Calu3 (cell line): ENCODE measurements around the gene TACO1. TPM values are rescaled to one million over a fixed set of nuclear protein-coding genes. Genes with fewer than 3 reads are reported as not detected.

ENCODE experiments used
- BruUV-seq: library from RNA; stranded (reverse); fragments of 400-500 nt; replicated peaks from 2 replicates; lab custom pipeline; 2021; lab: Mats Ljungman, UMichigan
- CTCF ChIA-PET: fragments of 300-600 bp; sonication (Branson Sonifier 250); formaldehyde crosslinking; loops from one replicate; lab custom pipeline; 2022; ENCODE audit warnings: antibody characterized with exemption; lab: Charles Lee
- DNase-seq: peaks from one replicate; pipeline ENCODE4 v3.0.0; 2022
- H3K27ac Mint-ChIP-seq: one replicate; pipeline ENCODE4 v1.8.0; 2022; ENCODE audit warnings: mixed read lengths; ENCODE audit not compliant: unreplicated experiment
- H3K27me3 Mint-ChIP-seq: one replicate; pipeline ENCODE4 v1.8.0; 2022; ENCODE audit warnings: mixed read lengths; ENCODE audit not compliant: unreplicated experiment
- H3K36me3 Mint-ChIP-seq: one replicate; pipeline ENCODE4 v1.8.0; 2022; ENCODE audit warnings: mild to moderate bottlenecking, moderate library complexity, mixed read lengths; ENCODE audit not compliant: insufficient read depth, unreplicated experiment
- H3K4me1 Mint-ChIP-seq: one replicate; pipeline ENCODE4 v1.8.0; 2022; ENCODE audit warnings: mild to moderate bottlenecking, low read depth, mixed read lengths; ENCODE audit not compliant: unreplicated experiment
- H3K4me3 Mint-ChIP-seq: one replicate; pipeline ENCODE4 v1.8.0; 2022; ENCODE audit warnings: mild to moderate bottlenecking, low read depth, moderate library complexity, mixed read lengths; ENCODE audit not compliant: unreplicated experiment
- H3K9me3 Mint-ChIP-seq: one replicate; pipeline ENCODE4 v1.8.0; 2022; ENCODE audit warnings: low read depth, mixed read lengths; ENCODE audit not compliant: unreplicated experiment
- CTCF ChIP-seq: fragments of 200-600 bp; IDR thresholded peaks from one replicate; pipeline ENCODE4 v1.8.0; 2022; ENCODE audit warnings: antibody characterized with exemption; ENCODE audit not compliant: unreplicated experiment
- intact Hi-C: fragments of 100-400 bp; cut with micrococcal nuclease; formaldehyde crosslinking; loops from one replicate; pipeline ENCODE4 v1.10.0; 2022; ENCODE audit not compliant: unreplicated experiment
- total RNA-seq: library from RNA; stranded (reverse); gene quantifications from 2 replicates; pipeline ENCODE4 v1.2.3, GENCODE V29; 2022

The TACO1 gene
- total RNA-seq, 1 experiment from 2014 or later = 14.1 TPM

- no peaks in the 10 kb centered on the region for H3K9me3 Mint-ChIP-seq
- CTCF ChIA-PET = no interaction called here
- intact Hi-C loops = no loop called here
- H3K4me1 Mint-ChIP-seq = peaks cover 8% of the 10 kb centered on the region
- peaks cover 16% of the 10 kb centered on the region for H3K36me3 Mint-ChIP-seq
- no peak for TF ChIP-seq CTCF
- no peaks in the 10 kb centered on the region for H3K27me3 Mint-ChIP-seq
- no peak for DNase-seq
- no peak overlapping the region for H3K27ac Mint-ChIP-seq
- no TSS peak for BruUV-seq
- H3K4me3 Mint-ChIP-seq = no peak overlapping the region
These were observed 3.7 kb upstream of the TACO1 start for GRCh38 chr17:63596856-63597586.

- no peaks in the 10 kb centered on the region for H3K27me3 Mint-ChIP-seq
- DNase-seq = no peak
- intact Hi-C loops = no loop called here
- TF ChIP-seq CTCF = no peak
- no peak overlapping the region for H3K27ac Mint-ChIP-seq
- no peak overlapping the region for H3K4me3 Mint-ChIP-seq
- H3K36me3 Mint-ChIP-seq = peaks cover 16% of the 10 kb centered on the region
- BruUV-seq = no TSS peak
- CTCF ChIA-PET = no interaction called here
- no peaks in the 10 kb centered on the region for H3K9me3 Mint-ChIP-seq
- H3K4me1 Mint-ChIP-seq = peaks cover 8% of the 10 kb centered on the region
These were observed 2.4 kb upstream of the TACO1 start for GRCh38 chr17:63598281-63598680.

GRCh38 chr17:63601439-63602371, 1.0 kb downstream of the TACO1 start:
- Mint-ChIP-seq H3K4me3 (peak overlapping the region; percentile 78), H3K27ac (peak overlapping the region; percentile 78), H3K4me1 (peaks cover 8% of the 10 kb centered on the region), H3K9me3 (no peaks in the 10 kb centered on the region), H3K27me3 (no peaks in the 10 kb centered on the region), H3K36me3 (peaks cover 29% of the 10 kb centered on the region)
- no peak for DNase-seq
- TF ChIP-seq CTCF = no peak
- TSS peak; percentile 56 for BruUV-seq
- CTCF ChIA-PET = interaction anchor here (1.3 kb wide), 1 partner anchor 176 kb away, joined by 5 read pairs; no protein-coding TSS in a partner anchor
- intact Hi-C loops = no loop called here

GRCh38 chr17:63609816-63610573, 9.3 kb downstream of the TACO1 start:
- intact Hi-C loops = no loop called here
- peaks cover 14% of the 10 kb centered on the region for H3K36me3 Mint-ChIP-seq

More at GRCh38 chr17:63609816-63610573, 9.3 kb downstream of the TACO1 start:
- Mint-ChIP-seq H3K9me3 (no peaks in the 10 kb centered on the region), H3K4me3 (no peak overlapping the region), H3K4me1 (no peaks in the 10 kb centered on the region), H3K27me3 (no peaks in the 10 kb centered on the region), H3K27ac (no peak overlapping the region)
- DNase-seq = no peak
- CTCF ChIA-PET = no interaction called here
- no peak for TF ChIP-seq CTCF
- no TSS peak for BruUV-seq
